ENCODE results near the gene FXYD5. TPM values are rescaled to one million over a fixed set of nuclear protein-coding genes. Genes with fewer than 3 reads are reported as not detected.
A peak's percentile ranks its signal among the peaks of the same experiment; 100 is the strongest.

FXYD5 gene
- total and polyA plus RNA-seq, 9 of the 15 experiments (the other 6 are each of a cell fraction or from before 2014, with no cell fraction given) = 104 to 537 (median 174) TPM

GRCh38 chr19:35166100-35167063 lies 11.8 kb downstream of the FXYD5 start (continued):
- TF ChIP-seq REST (IDR thresholded peaks at IDR 0.05; ENCODE audit: borderline replicate concordance) = peak; percentile 92
- TF ChIP-seq REST (CRISPR knock-in tag; IDR thresholded peaks at IDR 0.05; ENCODE audit: low read depth) = no peak
- TF ChIP-seq HNRNPL (IDR thresholded peaks at IDR 0.05; ENCODE audit: low read depth, low read length) = no peak
- no peak for TF ChIP-seq ARNT (IDR thresholded peaks at IDR 0.05)
- no peak for TF ChIP-seq TOE1 (IDR thresholded peaks at IDR 0.05; ENCODE audit: borderline replicate concordance)
- no peak for TF ChIP-seq TOE1 (CRISPR knock-in tag; IDR thresholded peaks at IDR 0.05; ENCODE audit: borderline replicate concordance, low read depth)
- no peak for TF ChIP-seq CUX1 (CRISPR knock-in tag; IDR thresholded peaks at IDR 0.05)
- no peak for TF ChIP-seq ZNF584 (CRISPR knock-in tag; IDR thresholded peaks at IDR 0.05; ENCODE audit: low read depth)
- TF ChIP-seq E2F3 (CRISPR knock-in tag; IDR thresholded peaks at IDR 0.05) = no peak
- no peak for TF ChIP-seq ZNF408 (CRISPR knock-in tag; IDR thresholded peaks at IDR 0.05; ENCODE audit: low read depth)
- TF ChIP-seq TSC22D4 (tag; IDR thresholded peaks at IDR 0.05) = no peak
- TF ChIP-seq FOXO4 (CRISPR knock-in tag; IDR thresholded peaks at IDR 0.05) = no peak
